DOHH2 (cell line): ENCODE measurements around the gene HLCS.

Experiments used
- H3F3A ChIP-seq: fragments of 200-600 bp; sonication (generic), shearing (Covaris generic); 2 replicates; pipeline ENCODE4 v1.6.0; 2016; ENCODE audit warnings: antibody characterized with exemption, mild to moderate bottlenecking; ENCODE audit not compliant: control insufficient read depth, insufficient read depth
- H3K27ac ChIP-seq: fragments of 200-600 bp; sonication (generic); 2 replicates; pipeline ENCODE4 v1.5.1; 2014; ENCODE audit warnings: low read depth, mild to moderate bottlenecking, low read length, moderate library complexity
- H3K27me3 ChIP-seq: fragments of 200-600 bp; sonication (generic); 2 replicates; pipeline ENCODE4 v1.6.1; 2014; ENCODE audit warnings: mild to moderate bottlenecking, low read length, mixed read lengths; ENCODE audit not compliant: control insufficient read depth
- H3K36me3 ChIP-seq: fragments of 200-600 bp; sonication (generic); 2 replicates; pipeline ENCODE4 v1.6.1; 2014; ENCODE audit warnings: mild to moderate bottlenecking, low read length, moderate library complexity, mixed read lengths; ENCODE audit not compliant: control insufficient read depth
- H3K4me1 ChIP-seq: fragments of 200-600 bp; sonication (generic); 2 replicates; pipeline ENCODE4 v1.6.1; 2014; ENCODE audit warnings: mild to moderate bottlenecking, low read length, mixed read lengths; ENCODE audit not compliant: control insufficient read depth
- H3K4me2 ChIP-seq: fragments of 200-600 bp; sonication (generic); 2 replicates; pipeline ENCODE4 v1.6.0; 2014; ENCODE audit warnings: mild to moderate bottlenecking, low read length, moderate library complexity
- H3K4me3 ChIP-seq: fragments of 200-600 bp; sonication (generic); 2 replicates; pipeline ENCODE4 v1.5.1; 2014; ENCODE audit warnings: mild to moderate bottlenecking, low read length, mixed read lengths
- H3K79me2 ChIP-seq: fragments of 200-600 bp; sonication (generic); 2 replicates; pipeline ENCODE4 v1.6.1; 2014; ENCODE audit warnings: mild to moderate bottlenecking, low read length, mixed read lengths; ENCODE audit not compliant: control insufficient read depth
- H3K9me2 ChIP-seq: fragments of 200-600 bp; sonication (generic); replicated peaks from 2 replicates; pipeline ENCODE4 v1.6.1; 2014; ENCODE audit warnings: mild to moderate bottlenecking, low read length, mixed read lengths; ENCODE audit not compliant: control insufficient read depth
- H3K9me3 ChIP-seq: fragments of 200-600 bp; sonication (generic); 2 replicates; pipeline ENCODE4 v1.6.1; 2014; ENCODE audit warnings: antibody characterized with exemption, low read length, mixed read lengths; ENCODE audit not compliant: control insufficient read depth, insufficient read depth
- H4K20me1 ChIP-seq: fragments of 200-600 bp; sonication (generic); 2 replicates; pipeline ENCODE4 v1.6.0; 2014; ENCODE audit warnings: low read depth, mild to moderate bottlenecking, antibody characterized with exemption, low read length, moderate library complexity; ENCODE audit not compliant: control insufficient read depth, insufficient read depth
- EZH2phosphoT487 ChIP-seq: fragments of 200-600 bp; sonication (generic); IDR thresholded peaks from 2 replicates; pipeline ENCODE4 v1.6.1; 2017; ENCODE audit warnings: borderline replicate concordance, mild to moderate bottlenecking, antibody characterized with exemption, low read length, moderate library complexity, mixed read lengths
- TF ChIP-seq, protein P1 (sequence below): fragments of 200-600 bp; sonication (generic); IDR thresholded peaks from one replicate; pipeline ENCODE4 v1.5.1; 2014; ENCODE audit warnings: antibody characterized with exemption, mild to moderate bottlenecking, low read depth, low read length; ENCODE audit not compliant: poor library complexity, severe bottlenecking

HLCS gene

DNA sequence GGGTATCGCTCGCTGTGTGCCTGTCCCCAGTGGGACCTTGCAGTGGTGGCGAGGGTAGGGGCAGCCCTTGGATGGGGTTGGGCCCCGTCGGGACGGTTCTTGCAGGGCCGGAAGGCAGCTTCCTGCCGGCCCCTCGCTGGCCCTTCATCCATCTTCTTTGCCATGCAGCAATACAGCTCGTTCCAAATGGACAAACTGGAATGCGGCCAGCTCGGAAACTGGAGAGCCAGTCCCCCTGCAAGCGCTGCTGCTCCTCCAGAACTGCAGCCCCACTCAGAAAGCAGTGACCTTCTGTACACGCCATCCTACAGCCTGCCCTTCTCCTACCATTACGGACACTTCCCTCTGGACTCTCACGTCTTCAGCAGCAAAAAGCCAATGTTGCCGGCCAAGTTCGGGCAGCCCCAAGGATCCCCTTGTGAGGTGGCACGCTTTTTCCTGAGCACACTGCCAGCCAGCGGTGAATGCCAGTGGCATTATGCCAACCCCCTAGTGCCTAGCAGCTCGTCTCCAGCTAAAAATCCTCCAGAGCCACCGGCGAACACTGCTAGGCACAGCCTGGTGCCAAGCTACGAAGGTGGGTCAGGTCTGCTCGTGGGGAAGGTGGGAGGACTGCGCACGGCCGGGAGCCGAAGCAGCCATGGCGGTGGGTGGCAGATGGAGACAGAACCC is 221.8 kb downstream of the HLCS start:
- H3K9me2 ChIP-seq = no peaks in the 10 kb centered on the region
- H3K27me3 ChIP-seq = no peaks in the 10 kb centered on the region
- no peaks in the 10 kb centered on the region for H4K20me1 ChIP-seq
- no peak overlapping the region for H3K4me3 ChIP-seq
- H3K4me1 ChIP-seq = no peaks in the 10 kb centered on the region
- TF ChIP-seq, protein P1, sequence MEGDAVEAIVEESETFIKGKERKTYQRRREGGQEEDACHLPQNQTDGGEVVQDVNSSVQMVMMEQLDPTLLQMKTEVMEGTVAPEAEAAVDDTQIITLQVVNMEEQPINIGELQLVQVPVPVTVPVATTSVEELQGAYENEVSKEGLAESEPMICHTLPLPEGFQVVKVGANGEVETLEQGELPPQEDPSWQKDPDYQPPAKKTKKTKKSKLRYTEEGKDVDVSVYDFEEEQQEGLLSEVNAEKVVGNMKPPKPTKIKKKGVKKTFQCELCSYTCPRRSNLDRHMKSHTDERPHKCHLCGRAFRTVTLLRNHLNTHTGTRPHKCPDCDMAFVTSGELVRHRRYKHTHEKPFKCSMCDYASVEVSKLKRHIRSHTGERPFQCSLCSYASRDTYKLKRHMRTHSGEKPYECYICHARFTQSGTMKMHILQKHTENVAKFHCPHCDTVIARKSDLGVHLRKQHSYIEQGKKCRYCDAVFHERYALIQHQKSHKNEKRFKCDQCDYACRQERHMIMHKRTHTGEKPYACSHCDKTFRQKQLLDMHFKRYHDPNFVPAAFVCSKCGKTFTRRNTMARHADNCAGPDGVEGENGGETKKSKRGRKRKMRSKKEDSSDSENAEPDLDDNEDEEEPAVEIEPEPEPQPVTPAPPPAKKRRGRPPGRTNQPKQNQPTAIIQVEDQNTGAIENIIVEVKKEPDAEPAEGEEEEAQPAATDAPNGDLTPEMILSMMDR = no peak
- no peak for TF ChIP-seq EZH2phosphoT487
- no peaks in the 10 kb centered on the region for H3F3A ChIP-seq
- H3K27ac ChIP-seq = no peak overlapping the region
- no peak overlapping the region for H3K4me2 ChIP-seq
- H3K9me3 ChIP-seq = no peaks in the 10 kb centered on the region
- no peaks in the 10 kb centered on the region for H3K36me3 ChIP-seq
- H3K79me2 ChIP-seq = no peaks in the 10 kb centered on the region

DNA sequence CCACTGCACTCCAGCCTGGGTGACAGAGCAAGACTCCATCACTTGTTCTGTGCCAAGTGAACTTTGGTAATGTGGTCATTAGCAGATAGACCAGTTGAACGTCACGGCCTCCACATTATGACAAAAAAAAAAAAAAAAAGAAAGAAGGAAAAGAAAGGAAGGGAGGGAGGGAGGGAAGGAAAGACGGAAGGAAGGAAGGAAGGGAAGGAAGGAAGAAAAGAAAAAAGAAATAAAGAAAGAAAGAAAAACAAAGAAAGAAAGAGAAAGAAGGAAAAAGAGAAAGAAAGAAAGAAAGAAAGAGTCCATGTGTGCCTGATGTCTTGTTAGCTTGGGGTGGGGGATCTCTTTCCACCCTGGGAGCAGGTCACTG is 222.3 kb downstream of the HLCS start:
- no peak for TF ChIP-seq EZH2phosphoT487
- TF ChIP-seq, protein P1 = no peak
- Histone ChIP-seq H3K4me2 (no peak overlapping the region), H3K79me2 (no peaks in the 10 kb centered on the region), H3K27me3 (no peaks in the 10 kb centered on the region), H3K9me3 (no peaks in the 10 kb centered on the region), H3F3A (no peaks in the 10 kb centered on the region), H4K20me1 (no peaks in the 10 kb centered on the region), H3K27ac (no peak overlapping the region), H3K36me3 (no peaks in the 10 kb centered on the region), H3K4me1 (no peaks in the 10 kb centered on the region), H3K9me2 (no peaks in the 10 kb centered on the region), H3K4me3 (no peak overlapping the region)

DNA sequence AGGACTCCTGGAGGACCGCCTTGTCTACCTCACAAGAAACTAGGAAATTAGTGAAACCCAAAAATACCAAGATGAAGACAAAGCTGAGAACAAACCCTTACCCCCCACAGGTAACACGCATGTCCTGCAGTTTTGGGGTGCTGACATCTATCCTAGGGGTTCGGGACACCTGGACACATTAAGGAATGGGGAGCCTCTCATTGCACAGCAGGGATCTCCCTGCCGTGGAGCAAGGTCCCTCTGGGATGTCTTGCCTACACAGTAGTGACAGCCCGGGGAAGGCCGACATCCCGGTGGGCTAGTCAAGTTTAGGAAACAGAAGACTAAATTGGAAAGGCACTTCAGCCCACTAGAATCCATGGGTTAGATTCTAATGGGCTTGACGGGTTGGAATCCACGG is 223.0 kb downstream of the HLCS start:
- no peak overlapping the region for H3K27ac ChIP-seq
- H3K79me2 ChIP-seq = no peaks in the 10 kb centered on the region
- no peak overlapping the region for H3K4me3 ChIP-seq
- H4K20me1 ChIP-seq = no peaks in the 10 kb centered on the region
- no peaks in the 10 kb centered on the region for H3K4me1 ChIP-seq
- H3K9me2 ChIP-seq = no peaks in the 10 kb centered on the region
- no peak overlapping the region for H3K4me2 ChIP-seq
- no peak for TF ChIP-seq EZH2phosphoT487
- TF ChIP-seq, protein P1 = no peak
- no peaks in the 10 kb centered on the region for H3K9me3 ChIP-seq
- no peaks in the 10 kb centered on the region for H3K36me3 ChIP-seq
- no peaks in the 10 kb centered on the region for H3F3A ChIP-seq
- no peaks in the 10 kb centered on the region for H3K27me3 ChIP-seq

DNA sequence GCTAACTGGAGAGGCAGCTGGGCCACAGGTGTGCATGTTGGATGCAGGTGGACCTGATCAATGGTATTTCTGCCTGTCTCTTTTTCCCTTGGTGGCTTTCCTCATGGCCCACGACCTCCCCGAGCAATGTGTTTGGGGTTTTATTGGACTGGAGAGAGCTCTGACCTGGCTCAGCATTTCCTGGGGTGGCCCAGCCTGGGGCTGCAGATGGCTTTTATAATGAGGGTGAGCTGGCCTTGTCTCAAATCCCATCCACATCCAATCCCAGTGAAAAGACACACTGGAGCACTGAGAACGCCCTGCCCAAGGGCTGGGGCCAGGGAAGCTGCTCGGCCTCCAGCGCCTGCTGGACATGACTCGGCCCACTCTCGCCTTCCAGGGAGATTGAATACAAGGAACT is 223.5 kb downstream of the HLCS start:
- Histone ChIP-seq H3K27ac (no peak overlapping the region), H3K4me1 (no peaks in the 10 kb centered on the region), H3K79me2 (no peaks in the 10 kb centered on the region), H3K36me3 (no peaks in the 10 kb centered on the region), H4K20me1 (no peaks in the 10 kb centered on the region), H3K27me3 (no peaks in the 10 kb centered on the region), H3K4me3 (no peak overlapping the region), H3F3A (no peaks in the 10 kb centered on the region), H3K9me3 (no peaks in the 10 kb centered on the region), H3K4me2 (no peak overlapping the region), H3K9me2 (no peaks in the 10 kb centered on the region)
- TF ChIP-seq, protein P1 = no peak
- TF ChIP-seq EZH2phosphoT487 = no peak
